COR-L47 (cell line): Measurements from ENCODE around the gene TRIP13.
"Not testable (repeated sequence)": the region's sequence is repeated elsewhere in the genome, so short reads cannot be mapped to it uniquely, and the experiment has no call there.

ENCODE experiments used
- DNase-seq: peaks from one replicate; lab custom pipeline; 2025; lab: John Stamatoyannopoulos, UW

The TRIP13 gene

DNA sequence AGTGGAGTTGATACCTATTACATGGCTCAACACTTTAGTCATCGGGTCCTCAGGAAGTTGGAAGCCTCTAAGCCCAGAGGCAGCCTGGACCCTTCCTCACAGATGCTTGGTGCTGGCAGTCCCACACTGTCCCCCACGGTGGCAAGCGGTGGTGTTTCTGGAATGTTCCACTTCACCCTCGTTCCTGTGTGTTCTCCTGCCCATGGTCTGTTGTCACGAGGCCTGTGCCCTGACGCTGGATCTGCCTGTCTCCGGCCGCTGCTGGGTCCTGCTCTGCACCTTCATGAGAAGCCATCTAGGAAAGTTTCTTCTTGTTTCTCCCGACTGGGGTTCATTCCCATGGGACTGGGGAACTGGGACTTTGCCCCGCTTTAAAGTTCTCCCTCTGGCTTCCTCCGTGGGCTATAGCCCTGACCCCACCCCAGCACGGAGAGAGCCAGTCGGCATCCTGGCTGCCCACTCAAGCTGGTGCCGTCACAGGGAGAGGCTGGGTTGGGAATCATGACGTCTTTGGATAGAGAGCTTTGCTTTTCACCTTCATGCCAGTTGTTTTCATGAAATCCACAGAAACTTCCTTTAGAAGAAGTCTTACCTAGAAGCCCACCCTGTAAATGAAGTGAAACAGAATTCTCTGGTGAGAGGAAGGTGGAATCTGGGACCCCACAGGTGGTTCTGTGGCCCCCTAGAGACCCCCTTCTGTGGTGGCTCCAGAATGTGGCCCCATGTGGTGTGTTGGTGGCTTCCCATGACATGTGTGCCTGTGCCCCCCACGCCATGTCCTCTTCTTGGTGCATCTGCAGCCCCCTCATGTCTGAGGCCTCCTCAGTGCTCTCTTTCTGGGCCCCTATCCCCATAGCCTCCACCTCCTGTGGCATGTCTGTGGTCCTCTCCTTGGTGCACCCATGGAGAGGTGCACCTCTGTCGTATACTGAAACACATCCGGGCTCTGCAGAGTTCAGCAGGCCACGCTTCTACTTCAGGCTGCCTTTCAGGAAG lies 43.8 kb downstream of the TRIP13 start:
- no peak for DNase-seq

DNA sequence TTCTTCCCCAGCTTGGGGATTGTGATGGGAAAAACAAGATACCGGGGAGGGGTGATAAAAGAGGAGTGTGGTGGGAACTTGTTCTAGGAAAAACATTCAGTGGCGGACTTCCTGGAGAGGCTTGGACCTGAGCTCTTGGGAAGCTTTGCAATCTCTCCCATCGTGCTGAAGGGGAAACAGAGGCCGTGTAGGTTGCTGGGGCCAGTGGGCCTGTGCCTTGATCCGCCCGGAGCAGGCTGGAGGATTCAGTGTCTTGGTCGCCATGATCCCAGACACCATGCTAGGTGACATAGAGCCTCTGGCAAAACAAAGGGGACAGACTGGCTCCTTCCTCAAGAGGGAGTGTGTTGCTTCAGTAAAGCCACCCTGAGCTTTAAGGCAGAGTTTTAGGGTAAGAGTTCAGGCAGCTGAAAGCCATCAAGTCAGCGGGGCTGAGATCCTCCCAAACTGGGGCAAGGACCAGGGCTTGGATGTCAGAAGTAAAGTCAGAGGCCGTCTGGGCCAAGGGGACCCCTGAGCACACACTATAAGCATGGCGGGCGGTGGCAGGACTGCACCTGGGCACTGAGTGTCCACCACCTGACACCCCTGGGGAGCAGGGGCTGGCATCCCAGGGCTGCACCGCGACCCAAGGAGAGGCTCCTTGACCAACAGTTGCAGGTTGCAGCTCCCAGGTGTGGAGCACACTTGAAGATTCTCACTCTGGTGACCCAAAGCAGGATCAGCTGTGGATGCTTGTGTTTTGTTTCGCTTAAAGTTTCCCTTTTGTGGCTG lies 44.7 kb downstream of the TRIP13 start:
- DNase-seq, result no peak

DNA sequence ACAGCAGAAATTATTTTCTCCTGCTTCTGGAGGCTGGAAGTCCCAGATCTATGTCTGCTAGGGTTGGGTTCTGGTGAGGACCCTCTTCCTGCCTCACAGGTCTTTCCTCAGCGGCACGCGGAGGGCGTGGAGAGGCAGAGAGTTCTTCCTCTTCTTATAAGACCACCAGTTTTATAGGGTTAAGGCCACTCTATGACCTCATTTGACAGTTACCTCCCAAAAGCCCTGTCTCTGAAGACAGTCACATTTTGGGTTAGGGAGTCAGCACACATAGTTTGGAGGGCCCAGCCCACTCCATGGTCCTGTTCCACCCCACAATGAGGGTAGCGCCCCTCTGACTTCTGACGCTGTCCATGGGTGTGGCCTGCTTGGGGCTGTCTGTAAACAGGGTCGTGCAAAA lies 46.7 kb downstream of the TRIP13 start:
- DNase-seq, result no peak

DNA sequence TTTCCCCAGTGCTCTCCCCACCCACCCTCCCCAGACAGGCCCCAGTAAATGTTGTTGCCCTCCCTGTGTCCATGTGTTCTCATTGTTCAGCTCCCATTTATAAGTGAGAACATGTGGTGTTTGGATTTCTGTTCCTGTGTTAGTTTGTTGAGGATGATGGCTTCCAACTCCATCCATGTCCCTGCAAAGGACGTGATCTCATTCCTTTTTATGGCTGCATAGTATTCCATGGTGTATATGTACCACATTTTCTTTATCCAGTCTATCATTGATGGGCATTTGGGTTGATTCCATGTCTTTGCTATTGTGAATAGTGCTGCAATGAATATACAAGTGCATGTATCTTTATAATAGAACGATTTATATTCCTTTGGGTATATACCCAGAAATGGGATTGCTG lies 48.1 kb downstream of the TRIP13 start:
- DNase-seq, result not testable (repeated sequence)

DNA sequence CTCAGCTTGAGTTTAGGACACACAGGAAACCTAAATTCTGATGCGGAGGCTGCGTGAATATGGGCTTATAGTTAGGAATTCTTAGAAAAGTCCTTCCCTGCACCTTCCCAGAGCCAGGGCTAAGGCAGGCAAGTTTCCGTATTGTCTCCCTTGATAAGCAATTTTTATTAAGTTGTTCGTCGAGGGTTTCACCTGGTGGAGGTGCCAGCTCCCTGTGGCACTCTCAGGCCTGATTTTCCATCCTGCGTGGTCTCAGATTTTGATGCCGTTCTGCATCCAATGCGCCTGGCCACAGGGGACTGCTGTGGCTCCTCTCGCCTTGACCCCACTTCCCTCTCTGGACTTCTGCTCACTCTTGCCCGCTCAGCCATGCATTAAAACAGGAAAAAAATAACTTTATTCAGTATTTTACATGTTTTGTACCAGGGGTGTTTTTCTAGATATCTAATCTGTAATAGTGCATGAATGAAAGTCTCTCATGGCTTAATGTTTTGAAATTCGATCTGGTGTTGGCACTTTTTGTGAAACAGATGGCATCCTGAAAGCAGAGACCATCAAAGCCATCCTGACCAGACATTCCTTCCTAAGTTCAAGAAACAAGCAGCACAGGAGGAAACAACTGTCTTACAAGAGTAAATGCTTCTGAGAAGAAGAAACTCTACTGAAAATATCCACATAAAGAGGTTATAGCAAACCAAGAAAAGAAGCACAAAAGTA lies 50.7 kb downstream of the TRIP13 start:
- DNase-seq, result no peak

DNA sequence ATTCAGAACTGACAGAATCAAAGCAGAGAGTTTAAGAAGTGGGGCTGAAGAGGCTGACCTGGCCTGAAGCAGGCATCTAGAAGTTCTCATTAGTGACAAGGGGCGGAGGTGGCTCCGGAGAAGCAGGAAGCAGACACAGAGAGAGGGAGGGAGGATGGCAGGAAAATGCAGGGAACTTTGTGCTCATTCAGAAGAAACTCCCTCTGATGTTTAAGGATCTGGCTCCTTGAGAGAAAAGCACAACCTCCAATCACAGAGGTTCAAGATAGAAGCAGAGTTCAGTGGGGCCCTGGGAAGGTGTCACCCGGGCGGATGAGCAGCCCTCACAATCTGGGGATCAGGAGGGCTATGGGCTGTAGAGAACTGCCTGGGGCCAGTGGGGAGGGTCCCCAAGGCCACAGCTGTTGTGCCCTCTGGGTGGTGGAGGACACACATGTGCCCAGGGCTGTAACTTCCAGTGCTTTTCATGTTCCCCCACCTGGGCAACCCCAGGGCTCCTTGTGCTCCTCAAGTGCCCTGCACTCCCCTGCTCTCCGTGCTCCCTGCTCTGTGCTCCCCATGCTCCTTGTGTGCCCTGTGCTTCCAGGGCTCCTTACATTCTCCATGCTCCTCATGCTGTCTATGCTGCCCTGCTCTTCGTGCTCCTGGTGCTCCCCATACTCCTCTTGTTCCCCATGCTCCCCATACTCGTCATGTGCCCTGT lies 51.4 kb downstream of the TRIP13 start:
- DNase-seq, result no peak

DNA sequence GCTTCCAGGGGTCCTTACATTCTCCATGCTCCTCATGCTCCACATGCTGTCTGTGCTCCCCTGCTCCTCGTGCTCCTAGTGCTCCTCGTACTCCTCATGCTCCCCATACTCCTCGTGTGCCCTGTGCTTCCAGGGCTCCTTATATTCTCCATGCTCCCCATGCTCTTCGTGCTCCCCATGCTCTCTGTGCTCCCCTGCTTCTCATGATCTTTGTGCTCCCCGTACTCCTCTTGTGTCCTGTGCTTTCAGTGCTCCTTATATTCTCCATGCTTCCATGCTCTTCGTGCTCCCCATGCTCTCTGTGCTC lies 51.9 kb downstream of the TRIP13 start:
- no peak for DNase-seq

DNA sequence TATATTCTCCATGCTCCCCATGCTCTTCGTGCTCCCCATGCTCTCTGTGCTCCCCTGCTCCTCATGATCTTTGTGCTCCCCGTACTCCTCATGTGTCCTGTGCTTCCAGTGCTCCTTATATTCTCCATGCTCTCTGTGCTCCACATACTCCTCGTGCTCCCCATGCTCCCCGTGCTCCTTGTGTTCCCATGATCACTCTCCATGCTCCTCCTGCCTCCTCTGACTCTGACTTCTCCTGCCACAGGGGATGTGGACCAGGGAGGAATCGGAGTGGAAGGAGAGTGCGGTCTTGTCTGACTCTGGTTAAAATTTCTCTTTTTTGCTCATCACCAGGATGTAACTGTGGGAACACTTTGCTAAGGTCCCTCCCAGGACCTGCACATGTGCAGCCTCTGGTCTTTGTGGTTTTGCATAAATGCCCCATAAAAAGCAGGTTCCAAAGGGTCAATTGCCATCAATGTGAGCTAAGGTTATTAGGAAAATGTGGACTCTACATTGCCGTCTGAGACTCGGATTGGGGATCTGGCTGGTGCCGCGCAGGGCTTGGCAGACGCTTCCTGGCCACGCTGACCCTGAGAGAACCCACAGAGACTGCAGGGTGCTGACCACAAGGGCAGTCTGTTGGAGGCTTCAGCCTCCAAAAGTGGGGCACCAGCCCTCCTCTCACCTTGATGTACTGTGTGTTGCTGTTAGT lies 52.5 kb downstream of the TRIP13 start:
- no peak for DNase-seq

DNA sequence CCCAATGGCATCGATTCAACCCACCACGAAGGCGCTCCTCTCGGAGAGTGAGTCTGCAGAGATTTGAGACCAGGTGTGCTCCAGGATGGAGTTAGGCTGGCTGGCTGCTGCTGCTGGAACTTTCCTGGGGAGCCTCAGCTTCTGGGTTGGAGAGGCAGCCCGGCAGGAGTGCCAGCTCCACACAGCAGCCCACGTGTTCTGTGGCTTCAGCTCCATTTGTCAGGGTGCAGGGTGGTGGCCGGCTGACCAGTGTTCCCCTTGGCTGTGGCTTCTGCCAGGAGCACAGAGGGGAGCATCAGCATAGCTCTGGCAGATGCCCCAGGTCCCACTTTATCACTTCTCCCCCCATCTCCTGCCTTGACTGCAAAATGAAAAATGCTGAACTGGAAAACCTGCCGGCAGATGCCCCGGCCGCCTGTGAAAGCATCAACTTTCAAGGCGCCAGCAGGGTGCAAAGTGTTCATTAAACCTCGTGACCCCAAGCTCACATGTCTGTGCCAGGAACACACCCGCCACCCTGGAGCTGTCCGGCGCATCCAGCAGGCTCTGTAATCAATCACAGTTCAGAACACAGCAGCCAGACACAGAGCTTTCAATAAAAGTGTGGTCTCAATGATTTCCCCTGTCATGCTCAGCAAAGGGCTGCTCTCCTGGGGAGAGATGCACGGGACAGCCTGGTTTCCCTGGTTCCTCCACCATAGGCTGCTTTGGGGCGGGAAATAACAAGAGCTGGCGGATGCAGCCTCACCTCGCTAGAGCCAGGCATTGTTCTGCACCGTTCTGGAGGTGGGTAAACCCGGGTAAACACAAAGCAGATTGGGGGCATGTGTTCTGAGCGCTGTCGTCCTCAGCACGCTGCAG lies 53.2 kb downstream of the TRIP13 start:
- DNase-seq, result peak; percentile 76

DNA sequence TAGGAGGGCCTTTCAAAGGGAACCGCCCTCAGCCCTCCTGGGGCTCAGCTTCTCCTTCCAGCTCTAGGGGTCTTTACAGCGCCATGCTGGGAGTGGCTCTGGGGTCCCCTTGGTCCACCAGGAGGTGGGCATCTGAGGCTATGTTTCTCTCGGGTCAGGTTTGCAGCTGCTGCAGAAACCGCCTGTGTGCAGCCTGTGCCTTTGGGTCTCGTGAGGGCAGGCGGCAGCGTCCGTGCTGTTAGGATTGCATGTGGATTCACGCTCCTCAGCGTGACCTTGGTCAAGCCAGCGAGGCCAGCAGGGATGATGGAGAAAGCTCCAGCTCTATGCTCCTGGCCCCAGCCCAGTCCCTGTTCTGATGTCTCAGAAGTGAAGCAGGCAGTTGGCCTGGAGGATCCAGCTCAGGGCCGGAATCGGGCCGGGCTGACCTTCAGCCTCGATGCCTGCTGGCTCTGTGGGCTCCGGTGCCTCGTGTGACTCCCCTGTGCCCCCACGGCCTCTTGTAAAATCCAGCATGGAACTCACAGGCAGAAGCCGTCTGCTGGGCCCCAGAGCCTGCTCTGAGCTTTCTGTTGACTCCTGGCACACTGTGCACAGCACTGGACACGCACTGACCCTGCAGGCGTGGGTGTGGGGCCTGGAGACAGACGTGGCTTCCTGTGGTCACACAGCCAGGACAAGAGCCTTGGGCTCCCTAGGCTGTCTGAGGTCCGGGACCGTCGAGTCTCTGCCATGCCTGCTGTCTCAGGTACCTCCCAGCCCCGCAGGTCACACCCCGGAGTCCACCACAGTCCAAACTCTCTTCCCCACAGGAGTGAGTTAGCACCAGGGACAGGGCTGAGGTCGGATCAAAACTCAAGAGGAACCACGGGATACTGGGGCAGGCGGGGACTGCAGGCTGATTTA lies 54.3 kb downstream of the TRIP13 start:
- no peak for DNase-seq

DNA sequence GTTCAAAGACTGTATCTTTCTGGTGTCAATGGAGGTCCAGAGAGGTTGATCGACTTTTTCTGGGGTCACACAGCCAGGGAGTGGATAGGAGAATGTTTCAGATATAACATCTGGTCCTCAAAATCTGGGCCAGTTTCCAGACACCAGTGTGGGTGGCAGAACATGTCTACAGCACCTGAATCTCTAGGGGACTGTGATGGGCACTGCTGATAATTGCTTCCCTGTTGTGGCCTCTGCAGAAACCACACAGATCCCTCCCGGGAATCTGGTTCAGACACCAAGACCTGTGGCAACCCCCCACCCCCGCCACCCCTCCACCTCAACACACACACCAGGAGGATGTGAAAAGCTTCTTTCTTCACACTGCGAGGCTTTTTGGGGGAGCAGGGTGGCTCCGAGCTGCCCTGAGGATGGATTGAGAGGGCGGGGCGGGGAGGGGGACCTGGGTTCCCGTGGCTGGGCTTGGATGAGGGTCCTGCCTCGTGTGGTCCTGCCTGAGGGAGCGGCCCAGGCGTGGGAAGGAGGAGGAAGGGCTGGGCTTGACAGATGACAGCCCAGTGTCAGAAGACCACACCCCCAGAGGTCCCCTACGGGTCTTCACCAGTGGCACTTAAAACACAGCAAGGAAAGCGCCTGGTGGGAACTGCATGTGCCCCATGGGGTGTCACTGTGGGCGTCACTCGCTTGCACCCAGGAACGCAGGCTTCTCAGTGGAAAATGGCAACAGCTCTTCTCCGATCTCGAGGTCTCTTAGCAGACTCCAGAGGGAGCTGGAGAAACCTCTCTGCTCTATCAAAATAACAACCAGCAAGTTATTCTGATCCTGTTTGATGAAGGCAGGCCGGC lies 55.2 kb downstream of the TRIP13 start:
- DNase-seq, result no peak

DNA sequence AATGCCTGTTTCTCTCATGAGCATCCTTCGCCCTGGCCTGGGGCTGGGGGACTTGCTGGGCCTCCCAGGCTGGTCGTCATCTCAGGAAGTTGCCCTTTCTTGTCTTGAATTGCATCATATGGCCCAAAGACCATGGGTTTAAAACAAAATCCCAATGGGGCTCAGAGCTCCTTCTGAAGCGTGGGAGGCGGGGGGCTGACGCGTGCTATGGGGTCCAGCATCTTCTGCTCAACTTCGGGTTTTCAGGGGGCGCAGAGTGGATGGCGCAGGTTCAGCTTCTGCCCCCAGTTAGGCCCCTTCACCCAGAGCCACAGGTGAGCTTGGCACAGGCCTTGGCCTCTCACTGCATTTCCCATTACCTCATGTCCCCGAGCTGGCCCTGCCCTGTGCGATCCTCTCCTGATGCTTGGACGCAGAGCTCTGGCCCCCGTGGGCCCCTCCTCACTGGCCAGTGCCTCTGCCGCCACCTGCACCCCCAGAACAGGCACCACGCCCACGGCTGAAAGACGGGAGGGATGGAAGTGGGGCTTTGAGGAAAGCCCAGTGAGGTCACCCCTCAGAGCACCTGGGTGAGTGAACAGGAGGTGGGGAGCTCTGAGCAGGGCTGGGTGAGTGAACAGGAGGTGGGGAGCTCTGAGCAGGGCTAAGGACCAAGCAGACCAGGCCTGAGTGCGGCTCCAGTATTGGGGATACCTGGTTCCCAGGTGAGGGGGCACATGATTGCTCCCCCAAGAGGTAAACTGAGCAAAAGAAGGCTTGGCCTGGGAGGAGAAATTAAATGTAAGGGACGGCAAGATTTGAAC lies 56.0 kb downstream of the TRIP13 start:
- no peak for DNase-seq

DNA sequence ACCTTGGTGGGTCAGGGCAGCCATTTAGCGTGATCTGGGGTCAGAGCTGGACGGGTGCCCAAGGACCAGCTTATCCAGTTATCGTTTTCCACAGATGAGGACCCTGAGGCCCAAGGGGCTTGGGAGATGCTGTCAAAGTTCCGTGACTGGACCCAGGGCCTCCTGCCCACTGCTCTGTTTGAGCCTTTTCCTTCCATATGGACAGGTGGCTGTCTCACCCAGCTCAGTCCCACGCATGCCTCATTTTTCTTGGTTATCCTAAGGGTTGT lies 56.5 kb downstream of the TRIP13 start:
- no peak for DNase-seq

DNA sequence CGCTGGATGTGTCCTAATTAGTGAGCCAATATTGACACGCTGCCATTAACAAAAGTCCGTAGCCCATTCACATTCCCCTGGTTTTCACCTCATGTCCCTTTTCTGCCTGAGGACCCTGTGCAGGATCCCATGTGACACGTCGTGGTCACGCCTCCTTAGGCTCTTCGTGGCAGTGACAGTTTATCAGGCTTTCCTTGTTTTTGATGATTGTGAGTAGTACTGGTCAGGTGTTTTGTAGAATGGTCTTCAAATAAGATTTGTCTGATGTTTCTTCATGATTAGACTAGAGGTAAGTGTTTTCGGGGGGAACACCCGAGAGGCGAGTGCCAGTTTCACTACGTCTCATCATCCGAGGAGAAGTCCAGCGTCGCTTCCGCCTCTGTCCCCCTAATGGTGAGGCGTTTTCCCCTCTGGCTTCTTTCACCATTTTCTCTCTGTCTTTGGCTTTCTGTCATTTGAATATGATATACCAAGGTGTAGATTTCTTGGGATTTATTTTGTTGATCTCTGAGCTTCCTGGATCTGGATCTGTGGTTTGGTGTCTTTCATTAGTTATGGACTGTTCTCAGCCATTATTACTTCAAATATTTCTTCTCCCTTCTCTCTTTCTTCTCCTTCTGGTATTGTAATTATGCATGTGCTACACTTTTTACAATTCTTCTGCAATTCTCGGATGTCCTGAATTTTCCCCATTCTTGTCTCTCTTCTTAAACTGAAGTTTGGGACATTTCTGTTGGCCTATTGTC lies 57.3 kb downstream of the TRIP13 start:
- DNase-seq, result no peak

DNA sequence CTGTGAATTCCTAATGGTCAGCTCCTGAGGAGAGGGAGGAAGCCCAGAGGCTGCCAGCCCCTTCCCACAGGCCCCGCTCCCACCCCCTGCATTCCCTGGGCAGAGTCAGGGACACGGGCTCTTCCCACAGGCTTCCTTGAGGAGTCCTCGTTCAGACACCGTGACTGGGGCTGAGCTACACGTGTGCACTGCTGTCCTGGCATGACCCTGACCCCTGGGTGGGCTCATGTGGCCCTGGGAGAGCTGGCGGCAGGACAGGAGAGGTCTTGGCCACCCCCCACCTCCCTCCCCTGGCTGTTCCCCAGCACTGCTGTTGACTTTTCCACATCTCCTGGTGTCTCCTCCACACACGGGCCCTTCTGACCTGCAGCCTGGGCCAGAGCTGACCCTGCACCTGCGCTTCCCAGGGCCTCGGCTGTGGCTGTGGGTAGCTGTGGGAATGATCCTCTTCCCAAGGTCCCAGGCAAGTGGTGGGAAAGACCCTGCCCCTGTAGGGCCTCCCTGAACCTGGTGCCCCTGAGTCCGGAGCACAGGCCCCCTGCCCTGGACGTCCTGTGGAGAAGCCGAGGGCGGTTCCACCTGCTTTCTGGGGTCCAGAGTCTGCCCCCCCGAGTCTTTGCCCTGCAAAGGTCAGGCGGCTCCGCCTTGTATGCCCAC lies 59.4 kb downstream of the TRIP13 start:
- no peak for DNase-seq

DNA sequence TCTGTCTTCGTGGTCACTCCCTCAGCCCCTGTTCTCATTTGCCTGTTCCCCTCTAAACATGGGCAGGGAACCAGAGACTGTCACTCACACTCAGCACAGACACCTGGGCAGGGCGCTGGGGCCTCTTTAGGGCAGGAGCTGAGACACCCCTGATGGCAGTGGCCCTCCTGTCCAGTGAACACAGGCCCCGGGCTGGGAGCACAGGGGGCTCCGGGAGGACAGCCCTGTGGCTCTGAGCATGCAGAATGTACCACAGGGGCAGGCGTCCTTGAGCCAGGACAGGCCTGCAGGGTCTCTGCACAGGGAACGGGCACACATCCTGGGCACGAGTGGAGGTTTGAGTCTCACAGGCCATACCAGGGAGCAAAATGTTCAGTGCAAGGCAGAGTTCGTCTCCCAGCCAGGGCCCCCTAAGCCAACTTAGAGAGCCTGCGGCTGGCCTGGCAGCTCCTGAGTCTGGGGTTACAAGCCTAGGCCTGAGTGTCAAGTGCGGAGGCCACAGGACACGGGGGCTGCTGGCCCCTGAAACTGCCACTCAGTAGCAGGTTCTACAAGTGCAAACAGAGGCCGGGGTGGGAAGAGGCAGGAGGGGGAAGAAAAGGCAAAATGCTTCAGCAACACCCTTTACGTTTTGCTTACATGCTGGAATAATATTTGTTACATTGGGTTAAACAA lies 60.0 kb downstream of the TRIP13 start:
- DNase-seq, result no peak
